ENCODE measurements around the gene SND1.

SND1 gene

GRCh38 chr7:127914693-127915092 is 262.7 kb downstream of the SND1 start:
- no peak overlapping the region for H3K4me3 ChIP-seq
- no peak overlapping the region for H3K27ac ChIP-seq
- no peak overlapping the region for H3K9ac ChIP-seq (ENCODE audit: insufficient read length)
- DNase-seq (ENCODE audit: low read depth, low spot score) = no peak
- H3K9me3 ChIP-seq (ENCODE audit: low read depth, low read length) = no peaks in the 10 kb centered on the region
- H3K36me3 ChIP-seq (ENCODE audit: insufficient read depth, low read length) = no peaks in the 10 kb centered on the region
- TF ChIP-seq POLR2AphosphoS5 (IDR thresholded peaks at IDR 0.05; ENCODE audit: borderline replicate concordance, low read depth, low read length) = no peak
- no peak for TF ChIP-seq FOXP2 (optimal IDR thresholded peaks at IDR 0.05; ENCODE audit: control extremely low read depth, extremely low read length, insufficient read depth)
- TF ChIP-seq EZH2 (IDR thresholded peaks at IDR 0.05) = no peak

- Histone ChIP-seq H3K9me3 (ENCODE audit: low read depth, low read length) (no peaks in the 10 kb centered on the region), H3K27ac (no peak overlapping the region), H3K9ac (ENCODE audit: insufficient read length) (no peak overlapping the region), H3K4me3 (no peak overlapping the region), H3K36me3 (ENCODE audit: insufficient read depth, low read length) (no peaks in the 10 kb centered on the region)
- TF ChIP-seq EZH2 (IDR thresholded peaks at IDR 0.05) (no peak), FOXP2 (optimal IDR thresholded peaks at IDR 0.05; ENCODE audit: control extremely low read depth, extremely low read length, insufficient read depth) (no peak), POLR2AphosphoS5 (IDR thresholded peaks at IDR 0.05; ENCODE audit: borderline replicate concordance, low read depth, low read length) (no peak)
- no peak for DNase-seq (ENCODE audit: low read depth, low spot score)
These were observed 264.7 kb downstream of the SND1 start for GRCh38 chr7:127916735-127917134.

- Histone ChIP-seq H3K27ac (no peak overlapping the region), H3K9ac (ENCODE audit: insufficient read length) (no peak overlapping the region), H3K4me3 (no peak overlapping the region), H3K36me3 (ENCODE audit: insufficient read depth, low read length) (no peaks in the 10 kb centered on the region), H3K9me3 (ENCODE audit: low read depth, low read length) (no peaks in the 10 kb centered on the region)
- no peak for TF ChIP-seq POLR2AphosphoS5 (IDR thresholded peaks at IDR 0.05; ENCODE audit: borderline replicate concordance, low read depth, low read length)
- no peak for TF ChIP-seq FOXP2 (optimal IDR thresholded peaks at IDR 0.05; ENCODE audit: control extremely low read depth, extremely low read length, insufficient read depth)
- TF ChIP-seq EZH2 (IDR thresholded peaks at IDR 0.05) = no peak
- DNase-seq (ENCODE audit: low read depth, low spot score) = no peak
These were observed 266.1 kb downstream of the SND1 start for GRCh38 chr7:127918130-127918529.

GRCh38 chr7:127920787-127921438 is 268.9 kb downstream of the SND1 start:
- Histone ChIP-seq H3K27ac (no peak overlapping the region), H3K36me3 (ENCODE audit: insufficient read depth, low read length) (no peaks in the 10 kb centered on the region), H3K9ac (ENCODE audit: insufficient read length) (no peak overlapping the region), H3K9me3 (ENCODE audit: low read depth, low read length) (no peaks in the 10 kb centered on the region), H3K4me3 (no peak overlapping the region)
- no peak for DNase-seq (ENCODE audit: low read depth, low spot score)
- TF ChIP-seq EZH2 (IDR thresholded peaks at IDR 0.05) (no peak), POLR2AphosphoS5 (IDR thresholded peaks at IDR 0.05; ENCODE audit: borderline replicate concordance, low read depth, low read length) (no peak), FOXP2 (optimal IDR thresholded peaks at IDR 0.05; ENCODE audit: control extremely low read depth, extremely low read length, insufficient read depth) (no peak)

GRCh38 chr7:127922656-127923055 is 270.7 kb downstream of the SND1 start:
- no peak for TF ChIP-seq FOXP2 (optimal IDR thresholded peaks at IDR 0.05; ENCODE audit: control extremely low read depth, extremely low read length, insufficient read depth)
- no peak for TF ChIP-seq EZH2 (IDR thresholded peaks at IDR 0.05)
- no peak for TF ChIP-seq POLR2AphosphoS5 (IDR thresholded peaks at IDR 0.05; ENCODE audit: borderline replicate concordance, low read depth, low read length)
- H3K9ac ChIP-seq (ENCODE audit: insufficient read length) = no peak overlapping the region
- DNase-seq (ENCODE audit: low read depth, low spot score) = no peak
- H3K4me3 ChIP-seq = no peak overlapping the region
- H3K9me3 ChIP-seq (ENCODE audit: low read depth, low read length) = no peaks in the 10 kb centered on the region
- H3K27ac ChIP-seq = no peak overlapping the region
- H3K36me3 ChIP-seq (ENCODE audit: insufficient read depth, low read length) = no peaks in the 10 kb centered on the region

- Histone ChIP-seq H3K9ac (ENCODE audit: insufficient read length) (no peak overlapping the region), H3K9me3 (ENCODE audit: low read depth, low read length) (no peaks in the 10 kb centered on the region), H3K4me3 (no peak overlapping the region), H3K36me3 (ENCODE audit: insufficient read depth, low read length) (peaks cover 10% of the 10 kb centered on the region), H3K27ac (no peak overlapping the region)
- no peak for DNase-seq (ENCODE audit: low read depth, low spot score)
- TF ChIP-seq POLR2AphosphoS5 (IDR thresholded peaks at IDR 0.05; ENCODE audit: borderline replicate concordance, low read depth, low read length) = no peak
These were observed 272.9 kb downstream of the SND1 start for GRCh38 chr7:127924874-127925273.

- no peak for DNase-seq (ENCODE audit: low read depth, low spot score)
- TF ChIP-seq EZH2 (IDR thresholded peaks at IDR 0.05) (no peak), FOXP2 (optimal IDR thresholded peaks at IDR 0.05; ENCODE audit: control extremely low read depth, extremely low read length, insufficient read depth) (no peak), POLR2AphosphoS5 (IDR thresholded peaks at IDR 0.05; ENCODE audit: borderline replicate concordance, low read depth, low read length) (no peak)
- no peaks in the 10 kb centered on the region for H3K9me3 ChIP-seq (ENCODE audit: low read depth, low read length)
- no peak overlapping the region for H3K27ac ChIP-seq
- no peak overlapping the region for H3K4me3 ChIP-seq
- H3K9ac ChIP-seq (ENCODE audit: insufficient read length) = no peak overlapping the region
- H3K36me3 ChIP-seq (ENCODE audit: insufficient read depth, low read length) = peaks cover 33% of the 10 kb centered on the region
These were observed 275.3 kb downstream of the SND1 start for GRCh38 chr7:127927348-127927696.

GRCh38 chr7:127928222-127928621 is 276.2 kb downstream of the SND1 start:
- TF ChIP-seq EZH2 (IDR thresholded peaks at IDR 0.05) (no peak), FOXP2 (optimal IDR thresholded peaks at IDR 0.05; ENCODE audit: control extremely low read depth, extremely low read length, insufficient read depth) (no peak), POLR2AphosphoS5 (IDR thresholded peaks at IDR 0.05; ENCODE audit: borderline replicate concordance, low read depth, low read length) (no peak)
- no peak for DNase-seq (ENCODE audit: low read depth, low spot score)
- H3K27ac ChIP-seq = no peak overlapping the region
- H3K9me3 ChIP-seq (ENCODE audit: low read depth, low read length) = no peaks in the 10 kb centered on the region
- peaks cover 35% of the 10 kb centered on the region for H3K36me3 ChIP-seq (ENCODE audit: insufficient read depth, low read length)
- H3K4me3 ChIP-seq = no peak overlapping the region
- H3K9ac ChIP-seq (ENCODE audit: insufficient read length) = no peak overlapping the region

GRCh38 chr7:127928852-127929251 is 276.9 kb downstream of the SND1 start:
- no peak for DNase-seq (ENCODE audit: low read depth, low spot score)
- Histone ChIP-seq H3K9me3 (ENCODE audit: low read depth, low read length) (no peaks in the 10 kb centered on the region), H3K27ac (no peak overlapping the region), H3K36me3 (ENCODE audit: insufficient read depth, low read length) (peaks cover 35% of the 10 kb centered on the region), H3K9ac (ENCODE audit: insufficient read length) (no peak overlapping the region), H3K4me3 (no peak overlapping the region)
- TF ChIP-seq FOXP2 (optimal IDR thresholded peaks at IDR 0.05; ENCODE audit: control extremely low read depth, extremely low read length, insufficient read depth) (no peak), EZH2 (IDR thresholded peaks at IDR 0.05) (no peak), POLR2AphosphoS5 (IDR thresholded peaks at IDR 0.05; ENCODE audit: borderline replicate concordance, low read depth, low read length) (no peak)
